PC-3 (cell line): ENCODE measurements around the gene ACADM.

Source experiments
- CTCF ChIP-seq: fragments of 300-600 bp; sonication (generic); conservative IDR thresholded peaks from 2 replicates; pipeline ENCODE4 v1.5.1; 2017; ENCODE audit warnings: antibody characterized with exemption, low read depth, mild to moderate bottlenecking, low read length
- EZH2 ChIP-seq: fragments of 300-600 bp; sonication (generic); IDR thresholded peaks from one replicate; pipeline ENCODE4 v1.6.1; 2017; ENCODE audit warnings: antibody characterized with exemption, mild to moderate bottlenecking, low read length; ENCODE audit not compliant: unreplicated experiment
- EZH2phosphoT487 ChIP-seq: fragments of 300-600 bp; sonication (generic); IDR thresholded peaks from 2 replicates; pipeline ENCODE4 v1.6.1; 2018; ENCODE audit warnings: mild to moderate bottlenecking, antibody characterized with exemption, low read length, borderline replicate concordance

GRCh38 chr1:75771978-75772377, 47.5 kb downstream of the ACADM start:
- no peak for TF ChIP-seq EZH2
- TF ChIP-seq CTCF: no peak
- no peak for TF ChIP-seq EZH2phosphoT487
